IMR-90 (cell line): ENCODE measurements around the gene CFAP45. TPM values are rescaled to one million over a fixed set of nuclear protein-coding genes. Genes with fewer than 3 reads are reported as not detected.

Experiments
- ATAC-seq: fragments of 200-7000 bp; cut with Tn5 transposase; 2 replicates; pipeline ENCODE4 v1.9.1; 2020; ENCODE audit warnings: low read depth, mild to moderate bottlenecking, moderate library complexity
- BruUV-seq: library from RNA; stranded (reverse); fragments of 400-500 nt; replicated peaks from 2 replicates; lab custom pipeline; 2021; lab: Mats Ljungman, UMichigan
- CTCF ChIA-PET: fragments of 300-600 bp; formaldehyde crosslinking; extraction: SDS; loops from one replicate; lab custom pipeline; 2021; ENCODE audit warnings: antibody characterized with exemption; lab: Yijun Ruan, JAX
- POLR2A ChIA-PET: fragments of 300-600 bp; sonication (Branson Sonifier 250); formaldehyde crosslinking; loops from one replicate; lab custom pipeline; 2022; ENCODE audit warnings: antibody characterized with exemption; ENCODE audit not compliant: unreplicated experiment; lab: Charles Lee
- DNase-seq: peaks from one replicate; pipeline ENCODE4 v3.0.0; 2013
- H2AFZ ChIP-seq: replicated peaks from 2 replicates; pipeline ENCODE3; 2013; ENCODE audit warnings: low read length, mild to moderate bottlenecking; ENCODE audit not compliant: poor library complexity
- H2AK5ac ChIP-seq: 2 replicates; pipeline ENCODE4 v1.6.1; 2013; ENCODE audit warnings: low read depth, low read length, inconsistent platforms
- H2AK9ac ChIP-seq: replicated peaks from 2 replicates; pipeline ENCODE3; 2013; ENCODE audit warnings: mild to moderate bottlenecking, low read depth, low read length, moderate library complexity; ENCODE audit not compliant: poor library complexity
- H2BK120ac ChIP-seq: 2 replicates; pipeline ENCODE4 v1.6.1; 2013; ENCODE audit warnings: low read depth, low read length, inconsistent platforms
- H2BK15ac ChIP-seq: 3 replicates; pipeline ENCODE4 v1.6.1; 2013; ENCODE audit warnings: low read depth, low read length, inconsistent platforms
- H2BK20ac ChIP-seq: 2 replicates; pipeline ENCODE4 v1.6.1; 2013; ENCODE audit warnings: low read depth, mild to moderate bottlenecking, inconsistent platforms, low read length, moderate library complexity
- H2BK5ac ChIP-seq: 2 replicates; pipeline ENCODE4 v1.6.1; 2013; ENCODE audit warnings: mild to moderate bottlenecking, low read depth, low read length, inconsistent platforms; ENCODE audit not compliant: poor library complexity, severe bottlenecking
- H3K14ac ChIP-seq: replicated peaks from 2 replicates; pipeline ENCODE4 v1.6.1; 2013; ENCODE audit warnings: low read depth, low read length, inconsistent platforms
- H3K18ac ChIP-seq: 2 replicates; pipeline ENCODE4 v1.6.1; 2013; ENCODE audit warnings: low read depth, low read length, control low read depth
- H3K23ac ChIP-seq: 2 replicates; pipeline ENCODE4 v1.6.1; 2013; ENCODE audit warnings: low read depth, low read length, inconsistent platforms
- H3K27ac ChIP-seq: 2 replicates; pipeline ENCODE4 v1.5.1; 2013; ENCODE audit warnings: mild to moderate bottlenecking, control low read depth, low read length; ENCODE audit not compliant: insufficient read depth
- H3K27me3 ChIP-seq: 2 replicates; pipeline ENCODE4 v1.6.1; 2013; ENCODE audit warnings: low read length; ENCODE audit not compliant: control insufficient read depth, insufficient read depth
- H3K36me3 ChIP-seq: 2 replicates; pipeline ENCODE4 v1.6.1; 2013; ENCODE audit warnings: low read length, mixed read lengths; ENCODE audit not compliant: control insufficient read depth, insufficient read depth
- H3K4ac ChIP-seq: 2 replicates; pipeline ENCODE4 v1.6.1; 2013; ENCODE audit warnings: low read depth, low read length, inconsistent platforms
- H3K4me1 ChIP-seq: 2 replicates; pipeline ENCODE4 v1.6.1; 2013; ENCODE audit warnings: low read length, mixed read lengths; ENCODE audit not compliant: control insufficient read depth, insufficient read depth
- H3K4me2 ChIP-seq: 2 replicates; pipeline ENCODE4 v1.6.1; 2013; ENCODE audit warnings: low read depth, mild to moderate bottlenecking, control low read depth, low read length, moderate library complexity
- H3K4me3 ChIP-seq: 2 replicates; pipeline ENCODE4 v1.5.1; 2013; ENCODE audit warnings: low read depth, mild to moderate bottlenecking, control low read depth, low read length, moderate library complexity; ENCODE audit not compliant: insufficient read depth
- H3K56ac ChIP-seq: 2 replicates; pipeline ENCODE4 v1.6.1; 2013; ENCODE audit warnings: low read length, inconsistent platforms; ENCODE audit not compliant: insufficient read depth; ENCODE audit errors: extremely low read depth
- H3K79me1 ChIP-seq, 2 experiments: 2 replicates each; pipeline ENCODE4 v1.6.1; 2013; ENCODE audit warnings: low read length in 2 of 2, inconsistent platforms in 1 of 2, low read depth in 1 of 2
- H3K9ac ChIP-seq: 2 replicates; pipeline ENCODE4 v1.6.1; 2013; ENCODE audit warnings: low read depth, low read length, control low read depth
- H3K9me1 ChIP-seq: 2 replicates; pipeline ENCODE4 v1.6.1; 2013; ENCODE audit warnings: low read length, inconsistent platforms; ENCODE audit not compliant: insufficient read depth
- H3K9me3 ChIP-seq: 2 replicates; pipeline ENCODE4 v1.6.1; 2013; ENCODE audit warnings: low read length; ENCODE audit not compliant: control insufficient read depth, insufficient read depth
- H4K20me1 ChIP-seq: 2 replicates; pipeline ENCODE4 v1.6.1; 2013; ENCODE audit warnings: low read length, inconsistent platforms; ENCODE audit not compliant: insufficient read depth
- H4K5ac ChIP-seq: 2 replicates; pipeline ENCODE4 v1.6.1; 2013; ENCODE audit warnings: mild to moderate bottlenecking, low read depth, low read length, control low read depth
- H4K8ac ChIP-seq, 2 experiments: 2 replicates each; pipeline ENCODE4 v1.6.1; 2013; ENCODE audit warnings: low read depth in 2 of 2, low read length in 2 of 2, control low read depth in 1 of 2, inconsistent platforms in 1 of 2
- H4K91ac ChIP-seq: 2 replicates; pipeline ENCODE4 v1.6.1; 2013; ENCODE audit warnings: low read depth, low read length, inconsistent platforms; ENCODE audit not compliant: insufficient read depth
- NFE2L2 ChIP-seq: fragments of 150-350 bp; IDR thresholded peaks from 2 replicates; pipeline ENCODE4 v1.6.1; 2016; ENCODE audit warnings: low read depth, mild to moderate bottlenecking, low read length
- WGBS, 2 experiments: methylation state at CpG; one replicate each; pipeline versions ENCODE4 v1.1.5 to v1.1.7; 2013; ENCODE audit warnings: missing lambda C conversion rate in 2 of 2; ENCODE audit not compliant: insufficient read length in 1 of 2; ENCODE audit errors: extremely low coverage in 2 of 2; 5-methylcytosine and 5-hydroxymethylcytosine counted together
- dilution Hi-C: fragments of 300-500 bp; cut with HindIII; formaldehyde crosslinking; loops from one replicate; pipeline ENCODE4 v1.14.3; 2018; ENCODE audit warnings: low sequenced_read_pairs; ENCODE audit not compliant: unreplicated experiment
- in situ Hi-C: fragments of 300-500 bp; cut with MboI; formaldehyde crosslinking; loops from 3 replicates; pipeline ENCODE4 v1.14.3; 2019; ENCODE audit warnings: low sequenced_read_pairs, inconsistent platforms, mixed read lengths
- intact Hi-C: fragments of 100-400 bp; cut with micrococcal nuclease; formaldehyde crosslinking; loops from 2 replicates; pipeline ENCODE4 v1.10.0; 2022
- polyA plus RNA-seq, 3 experiments: library from polyadenylated mRNA; depleted of rRNA; stranded (reverse); fragments of >200 nt; gene quantifications; 2 replicates each; pipeline ENCODE4 v1.2.3, GENCODE V29; 2012; ENCODE audit warnings: low replicate concordance in 1 of 3
- total RNA-seq: library from RNA; depleted of rRNA; stranded (reverse); fragments of >200 nt; gene quantifications from 2 replicates; pipeline ENCODE4 v1.2.3, GENCODE V29; 2012

Gene CFAP45
- total and polyA plus RNA-seq, 2 of the 4 experiments (the other 2 are of a cell fraction): 0.51 to 0.72 TPM

GRCh38 chr1:159864262-159864661 is 35.7 kb downstream of the CFAP45 start:
- ATAC-seq: no peak
- Histone ChIP-seq H4K8ac (no peak overlapping the region), H2AK9ac (no peak overlapping the region), H4K20me1 (no peaks in the 10 kb centered on the region), H3K56ac (no peak overlapping the region), H4K5ac (no peak overlapping the region), H3K27me3 (peaks cover 2% of the 10 kb centered on the region; the same call in 1 of the 2 replicates), H3K4ac (no peak overlapping the region), H3K4me2 (no peak overlapping the region), H3K23ac (no peak overlapping the region), H3K9me1 (0 out of 2 replicates have a peak, but pooled peaks cover 7% of the 10 kb centered on the region), H2BK120ac (no peak overlapping the region), H2AFZ (no peak overlapping the region), H3K9me3 (no peaks in the 10 kb centered on the region), H2AK5ac (no peak overlapping the region), H2BK15ac (no peak overlapping the region), H3K4me1 (peaks cover 3% of the 10 kb centered on the region), H2BK20ac (no peak overlapping the region), H2BK5ac (no peak overlapping the region), H4K91ac (no peak overlapping the region), H3K14ac (no peak overlapping the region), H3K36me3 (no peaks in the 10 kb centered on the region), H3K18ac (no peak overlapping the region), H3K9ac (no peak overlapping the region), H3K27ac (no peak overlapping the region), H3K79me1 (no peaks in the 10 kb centered on the region), H3K4me3 (no peak overlapping the region)
- no peak for DNase-seq
- no peak for TF ChIP-seq NFE2L2
- POLR2A ChIA-PET: no interaction called here
- intact Hi-C loops: no loop called here
- WGBS, 2 experiments: 89% methylated on average over 1 of the region's 2 CpGs; no CpG with 5 or more reads in 1 of the 2 experiments
- no TSS peak for BruUV-seq
- in situ Hi-C loops: no loop called here
- CTCF ChIA-PET: no interaction called here
- dilution Hi-C loops: no loop called here
